ENCODE data around the gene TUBA8.

Gene TUBA8

GRCh38 chr22:18115906-18116371 lies 5.3 kb downstream of the TUBA8 start:
- Mint-ChIP-seq H3K9me3 (no peaks in the 10 kb centered on the region), H3K4me3 (no peak overlapping the region), H3K36me3 (ENCODE audit: low read depth) (no peaks in the 10 kb centered on the region), H3K4me1 (peaks cover 14% of the 10 kb centered on the region), H3K27ac (no peak overlapping the region), H3K27me3 (ENCODE audit: low read depth, poor library complexity) (peaks cover 41% of the 10 kb centered on the region)
- DNase-seq: no peak
- TF ChIP-seq CTCF (IDR thresholded peaks at IDR 0.05): no peak

- H3K36me3 Mint-ChIP-seq (ENCODE audit: low read depth): no peaks in the 10 kb centered on the region
- peaks cover 8% of the 10 kb centered on the region for H3K4me1 Mint-ChIP-seq
- peaks cover 34% of the 10 kb centered on the region for H3K27me3 Mint-ChIP-seq (ENCODE audit: low read depth, poor library complexity)
- no peak for TF ChIP-seq CTCF (IDR thresholded peaks at IDR 0.05)
- H3K9me3 Mint-ChIP-seq: no peaks in the 10 kb centered on the region
- H3K27ac Mint-ChIP-seq: no peak overlapping the region
- no peak overlapping the region for H3K4me3 Mint-ChIP-seq
- DNase-seq: no peak
These were observed 6.0 kb downstream of the TUBA8 start for GRCh38 chr22:18116634-18117033.

GRCh38 chr22:18118345-18118915 lies 7.8 kb downstream of the TUBA8 start:
- H3K9me3 Mint-ChIP-seq: no peaks in the 10 kb centered on the region
- H3K4me1 Mint-ChIP-seq: no peaks in the 10 kb centered on the region
- no peak for TF ChIP-seq CTCF (IDR thresholded peaks at IDR 0.05)

GRCh38 chr22:18119409-18120110 lies 9.0 kb downstream of the TUBA8 start:
- Mint-ChIP-seq H3K27me3 (ENCODE audit: low read depth, poor library complexity) (peaks cover 6% of the 10 kb centered on the region), H3K9me3 (no peaks in the 10 kb centered on the region), H3K4me3 (no peak overlapping the region), H3K4me1 (no peaks in the 10 kb centered on the region), H3K27ac (no peak overlapping the region), H3K36me3 (ENCODE audit: low read depth) (no peaks in the 10 kb centered on the region)
- no peak for TF ChIP-seq CTCF (IDR thresholded peaks at IDR 0.05)
- no peak for DNase-seq

More at GRCh38 chr22:18118345-18118915, 7.8 kb downstream of the TUBA8 start:
- H3K36me3 Mint-ChIP-seq (ENCODE audit: low read depth): no peaks in the 10 kb centered on the region
- DNase-seq: no peak
- peaks cover 18% of the 10 kb centered on the region for H3K27me3 Mint-ChIP-seq (ENCODE audit: low read depth, poor library complexity)
- H3K27ac Mint-ChIP-seq: no peak overlapping the region
- H3K4me3 Mint-ChIP-seq: no peak overlapping the region

GRCh38 chr22:18120857-18121256 lies 10.2 kb downstream of the TUBA8 start:
- H3K4me1 Mint-ChIP-seq: no peaks in the 10 kb centered on the region
- no peak overlapping the region for H3K4me3 Mint-ChIP-seq
- H3K9me3 Mint-ChIP-seq: no peaks in the 10 kb centered on the region
- no peak overlapping the region for H3K27ac Mint-ChIP-seq
- H3K27me3 Mint-ChIP-seq (ENCODE audit: low read depth, poor library complexity): peaks cover 5% of the 10 kb centered on the region
- no peak for DNase-seq
- peaks cover 2% of the 10 kb centered on the region for H3K36me3 Mint-ChIP-seq (ENCODE audit: low read depth)
- no peak for TF ChIP-seq CTCF (IDR thresholded peaks at IDR 0.05)

- TF ChIP-seq CTCF (IDR thresholded peaks at IDR 0.05): no peak
- Mint-ChIP-seq H3K9me3 (no peaks in the 10 kb centered on the region), H3K36me3 (ENCODE audit: low read depth) (peaks cover 8% of the 10 kb centered on the region), H3K27ac (no peak overlapping the region), H3K4me1 (no peaks in the 10 kb centered on the region), H3K4me3 (no peak overlapping the region), H3K27me3 (ENCODE audit: low read depth, poor library complexity) (peaks cover 8% of the 10 kb centered on the region)
- DNase-seq: no peak
These were observed 10.9 kb downstream of the TUBA8 start for GRCh38 chr22:18121506-18121905.

Data from nephron progenitor cell (in vitro differentiated cells).